Fibroblast of the aortic adventitia (primary cell): ENCODE results near the gene HSF5. TPM values are rescaled to one million over a fixed set of nuclear protein-coding genes. Genes with fewer than 3 reads are reported as not detected.

Source experiments
- DNase-seq: peaks from one replicate; pipeline ENCODE4 v3.0.0-alpha.2; 2010; ENCODE audit warnings: low read depth
- H3K4me3 ChIP-seq: 2 replicates; pipeline ENCODE4 v1.5.1; 2011; ENCODE audit warnings: low read depth, mild to moderate bottlenecking, control low read depth, low read length, moderate library complexity
- total RNA-seq: library from RNA; depleted of rRNA; stranded (reverse); fragments of >200 nt; gene quantifications from 2 replicates; pipeline ENCODE4 v1.2.3, GENCODE V29; 2012; ENCODE audit warnings: low replicate concordance
- TF ChIP-seq, protein P1 (sequence below): IDR thresholded peaks from 2 replicates; pipeline ENCODE4 v1.5.1; 2011; ENCODE audit warnings: mild to moderate bottlenecking, low read length, control low read depth, inconsistent platforms; ENCODE audit not compliant: insufficient read depth

Gene HSF5
- total RNA-seq, 1 donor = not detected

DNA sequence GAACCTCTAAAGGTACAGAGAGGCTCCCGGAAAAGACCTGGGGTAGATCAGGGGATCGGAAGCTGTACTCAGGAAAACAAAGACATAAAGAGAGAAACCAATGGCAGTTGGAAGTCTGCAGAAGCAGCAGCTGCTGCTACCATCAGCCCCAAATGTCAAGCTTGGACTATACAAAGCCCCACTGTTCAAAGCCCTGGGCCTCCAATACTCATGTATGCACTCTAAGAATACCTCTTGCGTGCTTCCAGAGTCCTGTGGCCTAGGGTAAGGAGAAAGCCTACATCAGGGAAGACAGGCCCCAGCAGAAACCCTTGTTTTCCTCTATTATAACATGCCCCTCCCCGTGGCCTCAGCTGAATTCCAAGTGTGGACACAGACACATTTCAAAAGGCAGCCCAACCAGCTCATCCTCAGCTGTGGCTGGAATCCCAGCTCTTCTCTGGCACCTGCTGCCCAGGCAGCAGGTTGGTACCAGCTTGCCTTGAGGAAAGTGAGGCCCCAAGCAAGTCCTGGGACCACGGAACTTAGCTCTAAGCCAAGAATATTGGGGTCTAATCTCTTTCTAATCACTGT is 45.5 kb upstream of the HSF5 start:
- no peak overlapping the region for H3K4me3 ChIP-seq
- TF ChIP-seq, protein P1, sequence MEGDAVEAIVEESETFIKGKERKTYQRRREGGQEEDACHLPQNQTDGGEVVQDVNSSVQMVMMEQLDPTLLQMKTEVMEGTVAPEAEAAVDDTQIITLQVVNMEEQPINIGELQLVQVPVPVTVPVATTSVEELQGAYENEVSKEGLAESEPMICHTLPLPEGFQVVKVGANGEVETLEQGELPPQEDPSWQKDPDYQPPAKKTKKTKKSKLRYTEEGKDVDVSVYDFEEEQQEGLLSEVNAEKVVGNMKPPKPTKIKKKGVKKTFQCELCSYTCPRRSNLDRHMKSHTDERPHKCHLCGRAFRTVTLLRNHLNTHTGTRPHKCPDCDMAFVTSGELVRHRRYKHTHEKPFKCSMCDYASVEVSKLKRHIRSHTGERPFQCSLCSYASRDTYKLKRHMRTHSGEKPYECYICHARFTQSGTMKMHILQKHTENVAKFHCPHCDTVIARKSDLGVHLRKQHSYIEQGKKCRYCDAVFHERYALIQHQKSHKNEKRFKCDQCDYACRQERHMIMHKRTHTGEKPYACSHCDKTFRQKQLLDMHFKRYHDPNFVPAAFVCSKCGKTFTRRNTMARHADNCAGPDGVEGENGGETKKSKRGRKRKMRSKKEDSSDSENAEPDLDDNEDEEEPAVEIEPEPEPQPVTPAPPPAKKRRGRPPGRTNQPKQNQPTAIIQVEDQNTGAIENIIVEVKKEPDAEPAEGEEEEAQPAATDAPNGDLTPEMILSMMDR = no peak
- DNase-seq = no peak

DNA sequence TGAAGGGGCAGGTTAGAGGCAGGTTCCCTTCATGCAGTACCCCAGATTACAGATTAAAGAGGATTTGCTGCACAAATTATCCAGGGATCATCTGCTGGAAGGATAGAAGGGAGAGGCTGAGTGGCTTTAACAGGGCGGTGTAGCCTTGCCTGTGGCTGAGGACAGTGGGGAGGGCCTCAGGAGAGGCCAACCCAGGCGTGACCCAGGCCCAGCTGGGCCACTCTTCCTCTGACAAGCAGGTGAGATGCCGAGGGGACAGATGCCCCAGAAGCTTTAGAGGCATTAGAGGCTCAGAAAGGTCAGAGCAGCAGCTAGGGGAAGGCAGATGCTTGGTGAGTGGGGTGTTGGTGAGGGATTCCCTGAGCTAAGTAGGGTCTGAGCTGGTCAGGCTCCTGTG is 44.3 kb upstream of the HSF5 start:
- DNase-seq = no peak
- H3K4me3 ChIP-seq = no peak overlapping the region
- TF ChIP-seq, protein P1 = no peak

DNA sequence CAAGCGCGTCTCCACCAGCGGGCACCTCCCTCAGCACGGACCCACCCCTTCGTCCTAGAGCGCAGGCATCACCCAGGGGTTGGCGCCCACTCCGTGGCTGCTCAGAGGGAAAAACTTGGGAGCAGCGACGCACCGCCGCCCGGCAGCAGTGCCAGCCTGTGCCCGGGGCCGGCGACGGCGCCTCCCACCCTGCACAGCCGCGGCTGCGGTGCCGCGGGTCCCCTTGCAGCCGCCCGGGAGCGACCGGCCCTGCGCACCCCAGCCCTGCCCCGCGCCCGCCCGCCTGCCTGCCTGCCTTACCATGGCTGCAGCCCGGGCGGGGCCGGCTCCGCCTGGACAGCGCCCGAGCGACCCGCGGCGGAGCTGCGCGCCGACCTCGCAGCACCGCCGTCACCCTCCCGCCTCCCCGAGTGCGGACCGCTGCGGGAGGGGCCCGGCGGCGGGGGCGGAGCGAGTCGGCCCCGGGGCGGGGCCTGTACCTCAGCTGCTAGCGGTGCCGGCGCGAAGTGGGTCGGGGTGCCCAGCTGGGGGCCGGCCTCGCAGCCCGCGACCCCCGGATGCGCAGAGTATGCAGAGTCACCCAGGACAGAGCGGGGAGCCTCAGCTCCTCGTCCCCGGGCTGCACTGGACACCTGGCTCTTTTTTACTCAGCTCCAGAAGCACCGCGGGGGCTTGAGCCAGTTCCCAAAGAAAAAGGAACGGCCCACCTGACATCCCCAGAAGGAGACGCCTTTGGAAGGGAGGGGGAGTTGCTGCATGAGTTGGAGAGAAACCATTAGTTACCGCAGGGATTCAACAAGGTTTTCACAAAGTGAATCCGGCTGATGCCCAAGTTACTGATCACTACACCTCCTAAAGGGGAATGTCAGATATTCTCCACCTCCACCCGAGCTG is 43.7 kb upstream of the HSF5 start:
- TF ChIP-seq, protein P1 = no peak
- H3K4me3 ChIP-seq = peak overlapping the region; percentile 56
- no peak for DNase-seq

DNA sequence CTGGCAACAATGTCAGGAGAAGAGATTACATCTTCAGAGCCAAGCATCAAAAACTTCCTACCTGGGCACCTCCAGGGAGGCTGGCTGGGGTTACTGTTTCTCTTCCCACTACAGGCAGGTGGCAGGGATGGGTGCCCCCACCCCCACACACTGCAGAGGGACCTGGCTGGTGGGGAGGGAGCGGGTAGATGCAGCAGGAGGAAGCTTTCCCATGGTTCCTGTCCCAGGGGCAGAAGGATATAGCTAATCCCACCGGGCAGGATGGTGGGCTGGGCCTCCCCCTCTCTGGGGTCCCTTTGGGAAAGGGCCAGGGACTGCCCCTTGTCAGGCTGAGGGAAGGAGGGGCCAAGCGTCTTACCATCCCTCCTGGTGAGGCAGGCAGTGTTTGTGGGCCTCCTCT is 42.9 kb upstream of the HSF5 start:
- TF ChIP-seq, protein P1 = no peak
- H3K4me3 ChIP-seq = no peak overlapping the region
- DNase-seq = no peak

DNA sequence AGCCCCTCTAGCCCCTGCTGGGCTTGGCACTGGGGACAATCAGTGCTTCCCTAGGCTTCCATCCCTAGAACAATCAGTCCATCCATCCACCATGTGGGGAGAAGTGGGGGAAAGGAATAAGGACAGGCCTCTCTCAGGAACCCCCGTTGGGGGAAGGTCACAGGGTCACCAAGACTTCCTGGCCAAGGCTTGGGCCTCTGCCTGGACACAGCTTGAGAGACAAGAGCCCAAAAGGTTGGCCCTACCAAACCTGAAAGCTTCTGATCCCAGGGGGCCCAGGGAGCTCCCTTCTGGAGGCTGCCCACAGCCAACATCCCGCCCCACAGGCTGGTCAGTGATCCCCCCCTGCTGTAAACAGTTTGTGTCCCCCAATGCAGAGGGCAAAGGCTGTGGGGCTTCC is 42.4 kb upstream of the HSF5 start:
- no peak overlapping the region for H3K4me3 ChIP-seq
- TF ChIP-seq, protein P1 = no peak
- no peak for DNase-seq

DNA sequence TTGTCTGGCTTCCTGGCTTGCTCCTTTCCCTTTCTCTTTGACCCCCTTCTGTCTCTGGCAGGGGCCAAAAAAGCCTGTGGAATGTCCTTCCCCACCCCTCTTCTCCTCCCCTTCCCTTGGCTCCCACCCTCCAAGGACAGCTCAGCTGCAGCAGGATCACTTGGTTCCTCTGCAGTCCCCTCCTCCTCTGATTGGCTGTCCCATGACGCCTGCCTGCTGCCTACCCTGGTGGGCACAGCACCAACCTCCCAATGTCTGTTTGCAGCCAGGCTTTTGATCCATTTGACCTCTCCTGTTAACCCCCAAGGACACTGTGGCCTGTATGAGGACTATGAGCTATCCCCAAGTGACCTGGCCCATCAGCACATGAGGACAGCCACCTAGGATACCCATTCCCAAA is 41.1 kb upstream of the HSF5 start:
- no peak for DNase-seq
- TF ChIP-seq, protein P1 = no peak

More for the DNA sequence above, 41.1 kb upstream of the HSF5 start:
- no peak overlapping the region for H3K4me3 ChIP-seq
